GM12873 (cell line): Measurements from ENCODE around the gene USB1.

Experiments used
- TF ChIP-seq, protein P1 (sequence below): IDR thresholded peaks from 2 replicates; pipeline ENCODE4 v1.5.1; 2012; ENCODE audit warnings: low read depth, mild to moderate bottlenecking, moderate library complexity, low read length, control low read depth; ENCODE audit not compliant: insufficient read depth; ENCODE audit errors: missing control alignments

Gene USB1

DNA sequence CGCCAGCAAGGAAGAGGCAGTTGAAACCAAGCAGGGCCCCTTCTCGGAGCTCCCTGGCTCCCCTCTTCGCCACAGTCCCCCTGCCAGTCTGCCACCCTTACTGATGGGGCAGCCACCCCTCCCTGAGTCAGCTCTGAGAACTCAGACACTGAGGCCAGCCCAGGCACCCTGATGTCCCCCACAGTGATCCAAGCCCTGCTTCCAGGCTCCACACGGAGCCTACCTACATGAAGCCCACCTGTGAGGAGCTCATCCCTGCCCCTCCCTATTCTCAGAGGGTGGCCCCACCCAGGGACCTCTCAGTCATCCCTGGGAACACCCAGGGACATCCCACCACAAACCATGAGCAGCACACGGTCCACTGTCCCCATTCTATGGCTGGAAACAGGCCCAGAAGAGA, 39.2 kb upstream of the USB1 start:
- TF ChIP-seq, protein P1, sequence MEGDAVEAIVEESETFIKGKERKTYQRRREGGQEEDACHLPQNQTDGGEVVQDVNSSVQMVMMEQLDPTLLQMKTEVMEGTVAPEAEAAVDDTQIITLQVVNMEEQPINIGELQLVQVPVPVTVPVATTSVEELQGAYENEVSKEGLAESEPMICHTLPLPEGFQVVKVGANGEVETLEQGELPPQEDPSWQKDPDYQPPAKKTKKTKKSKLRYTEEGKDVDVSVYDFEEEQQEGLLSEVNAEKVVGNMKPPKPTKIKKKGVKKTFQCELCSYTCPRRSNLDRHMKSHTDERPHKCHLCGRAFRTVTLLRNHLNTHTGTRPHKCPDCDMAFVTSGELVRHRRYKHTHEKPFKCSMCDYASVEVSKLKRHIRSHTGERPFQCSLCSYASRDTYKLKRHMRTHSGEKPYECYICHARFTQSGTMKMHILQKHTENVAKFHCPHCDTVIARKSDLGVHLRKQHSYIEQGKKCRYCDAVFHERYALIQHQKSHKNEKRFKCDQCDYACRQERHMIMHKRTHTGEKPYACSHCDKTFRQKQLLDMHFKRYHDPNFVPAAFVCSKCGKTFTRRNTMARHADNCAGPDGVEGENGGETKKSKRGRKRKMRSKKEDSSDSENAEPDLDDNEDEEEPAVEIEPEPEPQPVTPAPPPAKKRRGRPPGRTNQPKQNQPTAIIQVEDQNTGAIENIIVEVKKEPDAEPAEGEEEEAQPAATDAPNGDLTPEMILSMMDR, result no peak

DNA sequence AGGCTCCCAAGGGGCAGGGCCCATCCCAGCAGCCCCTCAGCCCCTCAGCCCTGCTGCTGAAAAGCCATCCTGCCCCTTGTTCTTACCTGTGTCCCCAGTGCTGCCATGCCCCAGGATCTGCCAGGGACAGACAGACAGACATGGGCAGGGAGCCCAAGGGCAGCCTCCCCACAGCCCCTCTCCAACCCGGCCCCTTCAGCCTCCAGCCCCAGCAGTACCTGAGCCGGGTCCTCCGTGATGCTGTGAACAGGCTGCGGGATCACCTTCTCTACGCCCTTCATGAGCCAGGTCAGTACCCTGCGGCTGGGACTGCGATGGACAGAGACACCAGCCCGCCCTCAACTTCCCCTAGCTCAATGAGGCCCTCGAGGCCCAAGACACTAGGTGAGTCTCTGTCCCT, 38.5 kb upstream of the USB1 start:
- TF ChIP-seq, protein P1, result no peak

DNA sequence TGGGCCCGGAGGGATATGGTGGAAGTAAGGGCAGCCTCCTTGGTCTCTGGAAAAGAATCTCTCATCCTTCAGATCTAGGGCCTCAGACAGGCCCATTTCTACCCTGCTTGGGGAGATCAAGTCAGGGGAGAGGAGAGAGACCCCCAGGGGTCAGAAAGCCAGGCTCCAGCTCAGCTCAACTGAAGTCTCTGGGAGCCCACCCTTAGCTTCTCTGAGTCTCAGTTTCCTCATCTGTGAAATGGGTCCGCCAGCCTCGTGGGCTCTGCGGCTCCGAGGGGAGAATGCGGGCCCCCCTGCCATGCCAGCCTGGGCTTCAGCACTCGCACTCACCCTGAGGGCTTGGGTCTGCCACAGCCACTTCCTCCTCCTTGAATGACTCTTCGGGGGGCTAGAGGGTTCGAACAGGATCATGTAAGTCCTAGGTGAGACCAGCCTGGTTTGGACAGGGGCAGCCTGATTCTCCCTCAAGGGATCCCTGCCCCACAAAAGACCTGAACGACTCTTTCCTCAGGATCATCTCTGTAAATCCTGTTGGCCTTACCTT, 37.0 kb upstream of the USB1 start:
- TF ChIP-seq, protein P1, result no peak

DNA sequence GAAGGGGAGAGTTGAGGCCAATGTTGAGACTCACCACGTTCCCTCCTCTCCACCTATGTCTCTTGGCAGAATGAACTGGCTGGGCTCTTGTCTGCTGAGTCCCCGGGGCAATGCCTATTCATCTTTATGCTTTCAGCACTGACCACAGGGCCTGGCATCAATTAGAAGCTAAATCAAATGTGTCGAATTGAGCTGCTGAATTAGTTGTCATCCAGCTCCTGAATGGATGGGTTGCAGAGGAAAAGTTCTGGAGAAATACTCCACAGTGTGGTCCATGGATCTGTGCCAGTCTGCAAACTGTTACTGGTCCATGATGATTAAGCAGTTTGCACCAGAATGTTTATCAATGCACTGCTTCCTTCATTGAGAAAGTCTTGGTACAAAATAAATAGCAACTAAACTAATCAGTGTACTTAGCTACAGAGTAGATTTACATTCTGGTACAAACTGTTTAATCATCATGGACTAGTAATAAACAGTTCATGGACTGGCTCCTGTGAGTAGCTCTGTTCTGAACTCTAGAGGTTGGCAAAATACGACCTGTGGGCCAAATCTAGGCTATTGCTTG, 34.9 kb upstream of the USB1 start:
- TF ChIP-seq, protein P1, result no peak

DNA sequence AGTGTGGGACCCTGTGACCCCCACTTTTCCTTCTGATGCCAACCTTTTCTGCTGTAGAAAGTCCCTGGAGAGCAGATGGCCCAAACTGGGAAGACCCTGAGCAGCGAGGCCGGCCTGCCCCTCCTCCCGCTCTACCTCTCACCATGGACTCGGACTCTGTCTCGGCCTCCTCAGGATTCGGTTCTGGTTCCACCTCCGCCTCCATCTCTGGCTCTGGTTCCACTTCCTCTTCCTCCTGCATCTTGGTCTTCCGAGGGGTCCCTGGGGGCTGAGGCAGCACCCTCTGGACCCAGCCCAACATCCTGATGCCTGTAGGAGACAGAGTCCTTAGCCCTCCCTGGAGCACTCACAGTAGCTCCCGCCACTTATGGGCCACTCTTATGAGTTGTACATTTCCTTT, 34.2 kb upstream of the USB1 start:
- TF ChIP-seq, protein P1, result no peak

DNA sequence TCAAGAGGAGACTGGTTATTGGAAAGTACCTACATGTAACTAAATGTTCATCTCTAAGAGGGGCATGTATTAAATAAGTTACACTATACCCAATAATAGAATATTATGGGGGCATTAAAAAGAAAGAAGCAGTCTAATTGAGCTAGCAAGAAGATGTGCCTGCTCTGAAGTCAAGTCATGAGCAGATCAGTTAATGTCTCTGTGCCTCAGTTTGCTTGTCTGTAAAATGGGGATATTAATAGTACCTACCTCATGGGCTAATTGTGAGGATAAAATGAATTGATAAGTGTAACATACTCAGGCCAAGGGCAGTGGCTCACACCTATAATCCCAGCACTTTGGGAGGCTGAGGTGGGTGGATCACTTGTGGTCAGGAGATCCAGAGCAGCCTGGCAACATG, 33.3 kb upstream of the USB1 start:
- TF ChIP-seq, protein P1, result no peak

DNA sequence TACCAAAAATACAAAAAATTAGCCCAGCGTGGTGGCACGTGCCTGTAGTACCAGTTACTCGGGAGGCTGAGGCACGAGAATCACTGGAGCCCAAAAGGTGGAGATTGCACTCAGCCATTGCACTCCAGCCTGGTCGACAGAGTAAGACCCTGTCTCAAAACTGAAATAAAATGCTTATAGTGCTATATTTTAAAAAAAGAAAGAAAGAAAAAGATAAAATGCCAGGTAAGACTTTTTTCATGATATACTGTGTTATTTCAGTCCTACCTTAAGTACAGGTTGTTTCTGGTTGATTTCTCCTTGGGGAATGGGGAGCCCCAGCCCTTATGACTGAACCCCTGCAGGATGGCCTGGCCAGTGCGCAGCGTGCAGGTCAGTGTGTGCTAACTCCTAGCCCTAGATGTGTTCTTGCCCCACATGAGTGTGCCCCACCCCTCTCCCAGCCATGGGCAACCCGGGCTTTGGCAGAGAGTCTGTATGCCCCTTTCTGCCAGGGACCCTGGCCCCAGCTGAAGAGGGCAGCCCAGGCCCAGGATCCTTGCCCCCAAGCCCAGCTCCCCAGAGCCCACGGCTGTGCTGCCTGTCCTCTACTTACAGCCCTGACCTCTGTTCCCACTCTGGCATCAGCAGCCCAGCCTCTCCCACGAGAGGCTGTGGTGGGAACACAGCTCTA, 31.6 kb upstream of the USB1 start:
- TF ChIP-seq, protein P1, result no peak
